GM18498 (cell line): ENCODE data around the gene OR52A5.

Source experiments
- ATAC-seq: cut with Tn5 transposase; IDR thresholded peaks from one replicate; pipeline ENCODE4 v1.9.1; 2021; ENCODE audit warnings: mild to moderate bottlenecking, moderate library complexity; ENCODE audit not compliant: unreplicated experiment

OR52A5 gene

GRCh38 chr11:5117588-5117987, 20.6 kb downstream of the OR52A5 start:
- no peak for ATAC-seq

GRCh38 chr11:5115339-5115738, 22.8 kb downstream of the OR52A5 start:
- no peak for ATAC-seq

- no peak for ATAC-seq
These were observed 30.9 kb downstream of the OR52A5 start for GRCh38 chr11:5107285-5107684.

- no peak for ATAC-seq
These were observed 35.1 kb downstream of the OR52A5 start for GRCh38 chr11:5103066-5103465.

GRCh38 chr11:5102246-5102645, 35.9 kb downstream of the OR52A5 start:
- no peak for ATAC-seq

GRCh38 chr11:5096011-5096410, 42.1 kb downstream of the OR52A5 start:
- no peak for ATAC-seq

- ATAC-seq: no peak
These were observed 45.2 kb downstream of the OR52A5 start for GRCh38 chr11:5092821-5093585.

- no peak for ATAC-seq
These were observed 47.5 kb downstream of the OR52A5 start for GRCh38 chr11:5090668-5091067.

GRCh38 chr11:5088556-5088955, 49.6 kb downstream of the OR52A5 start:
- ATAC-seq: no peak

- no peak for ATAC-seq
These were observed 54.6 kb downstream of the OR52A5 start for GRCh38 chr11:5083602-5084001.

GRCh38 chr11:5081405-5081804, 56.8 kb downstream of the OR52A5 start:
- ATAC-seq: no peak
